ENCODE measurements around the gene OLA1.

The OLA1 gene

GRCh38 chr2:174027956-174028355 lies 220.4 kb downstream of the OLA1 start:
- Mint-ChIP-seq H3K27ac (no peak overlapping the region), H3K9me3 (no peaks in the 10 kb centered on the region), H3K4me3 (no peak overlapping the region), H3K36me3 (no peaks in the 10 kb centered on the region), H3K4me1 (peaks cover 20% of the 10 kb centered on the region), H3K27me3 (no peaks in the 10 kb centered on the region)
- no peak for DNase-seq (ENCODE audit: low spot score in 2 of 2)
- ATAC-seq (ENCODE audit: low read depth) = no peak

DNA sequence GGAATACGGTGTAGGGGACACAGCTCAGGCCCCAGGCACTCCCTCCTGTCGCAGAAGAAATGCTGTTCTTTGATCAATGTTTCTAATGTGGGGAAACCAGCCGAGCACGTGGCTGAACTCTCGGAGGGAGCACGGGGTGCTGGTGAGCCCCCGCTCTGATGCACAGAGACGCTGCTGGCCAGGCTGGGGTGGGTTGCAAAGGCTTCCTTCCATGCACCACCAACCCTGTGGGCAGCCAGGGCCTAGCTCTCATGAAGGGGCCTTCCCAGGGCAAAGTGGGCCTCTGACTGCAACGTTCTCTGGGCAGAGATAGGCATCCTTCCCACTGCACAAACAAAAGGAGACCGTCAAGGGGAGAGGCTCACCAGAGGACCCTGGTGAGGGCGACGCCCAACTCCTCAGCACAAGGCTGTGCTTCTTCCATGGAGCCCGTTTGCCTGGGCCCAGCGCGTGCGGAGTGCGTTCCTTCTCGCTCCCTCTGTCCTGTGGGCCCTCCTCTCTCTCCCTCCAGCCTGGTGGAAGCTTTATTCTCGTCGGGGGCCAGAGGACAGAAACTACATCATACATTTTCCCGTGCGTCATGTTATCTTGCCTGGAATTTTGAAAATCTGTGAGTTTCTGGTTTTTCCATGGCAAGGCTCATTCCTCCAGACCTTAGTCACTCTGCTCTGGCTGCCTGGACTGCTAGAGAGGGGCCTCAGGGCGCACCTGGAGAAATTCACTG lies 222.0 kb downstream of the OLA1 start:
- ATAC-seq (ENCODE audit: low read depth) (no peak), DNase-seq (ENCODE audit: low spot score in 2 of 2) (no peak)
- Mint-ChIP-seq H3K27me3 (no peaks in the 10 kb centered on the region), H3K36me3 (no peaks in the 10 kb centered on the region), H3K4me3 (no peak overlapping the region), H3K9me3 (no peaks in the 10 kb centered on the region), H3K27ac (no peak overlapping the region), H3K4me1 (peaks cover 14% of the 10 kb centered on the region)

GRCh38 chr2:174025271-174026121 lies 222.8 kb downstream of the OLA1 start:
- no peak overlapping the region for H3K4me3 Mint-ChIP-seq
- no peak for ATAC-seq (ENCODE audit: low read depth)
- no peaks in the 10 kb centered on the region for H3K36me3 Mint-ChIP-seq
- no peaks in the 10 kb centered on the region for H3K9me3 Mint-ChIP-seq
- peaks cover 15% of the 10 kb centered on the region for H3K4me1 Mint-ChIP-seq
- no peak for DNase-seq (ENCODE audit: low spot score in 2 of 2)
- H3K27me3 Mint-ChIP-seq = no peaks in the 10 kb centered on the region
- H3K27ac Mint-ChIP-seq = no peak overlapping the region

GRCh38 chr2:174024524-174025270 lies 223.6 kb downstream of the OLA1 start:
- Mint-ChIP-seq H3K4me1 (peaks cover 12% of the 10 kb centered on the region), H3K9me3 (no peaks in the 10 kb centered on the region), H3K4me3 (no peak overlapping the region), H3K36me3 (no peaks in the 10 kb centered on the region), H3K27me3 (no peaks in the 10 kb centered on the region), H3K27ac (no peak overlapping the region)
- DNase-seq (ENCODE audit: low spot score in 2 of 2) (no peak), ATAC-seq (ENCODE audit: low read depth) (no peak)

- H3K4me1 Mint-ChIP-seq = peaks cover 12% of the 10 kb centered on the region
- no peaks in the 10 kb centered on the region for H3K36me3 Mint-ChIP-seq
- no peak overlapping the region for H3K4me3 Mint-ChIP-seq
- ATAC-seq (ENCODE audit: low read depth) (no peak), DNase-seq (ENCODE audit: low spot score in 2 of 2) (no peak)
- H3K27me3 Mint-ChIP-seq = no peaks in the 10 kb centered on the region
- H3K27ac Mint-ChIP-seq = no peak overlapping the region
- H3K9me3 Mint-ChIP-seq = no peaks in the 10 kb centered on the region
Observed at GRCh38 chr2:174023591-174024523, 224.5 kb downstream of the OLA1 start.
